Hepatocyte (in vitro differentiated cells): Measurements from ENCODE around the gene TBC1D1. TPM values are rescaled to one million over a fixed set of nuclear protein-coding genes. Genes with fewer than 3 reads are reported as not detected.

ENCODE experiments used
- DNase-seq: peaks from one replicate; pipeline ENCODE4 v3.0.0-alpha.2; 2016; ENCODE audit warnings: low spot score
- H2AFZ ChIP-seq: fragments of 200-600 bp; sonication (generic); 2 replicates; pipeline ENCODE4 v1.6.0; 2016; ENCODE audit warnings: antibody characterized with exemption, mild to moderate bottlenecking
- H3K27ac ChIP-seq: fragments of 200-600 bp; sonication (generic); 2 replicates; pipeline ENCODE4 v1.5.1; 2016; ENCODE audit warnings: mild to moderate bottlenecking
- H3K27me3 ChIP-seq: fragments of 200-600 bp; sonication (generic); 2 replicates; pipeline ENCODE4 v1.6.1; 2016
- H3K36me3 ChIP-seq: fragments of 200-600 bp; sonication (generic); replicated peaks from 2 replicates; pipeline ENCODE4 v1.5.1; 2016; ENCODE audit warnings: low read depth; ENCODE audit not compliant: insufficient read depth
- H3K4me1 ChIP-seq: fragments of 200-600 bp; sonication (generic); 2 replicates; pipeline ENCODE4 v1.5.1; 2016; ENCODE audit warnings: mild to moderate bottlenecking, moderate library complexity; ENCODE audit not compliant: insufficient read depth
- H3K4me2 ChIP-seq: fragments of 200-600 bp; sonication (generic); 2 replicates; pipeline ENCODE4 v1.6.0; 2016
- H3K4me3 ChIP-seq: fragments of 200-600 bp; sonication (generic); 2 replicates; pipeline ENCODE4 v1.5.1; 2016; ENCODE audit warnings: mild to moderate bottlenecking
- H3K79me2 ChIP-seq: fragments of 200-600 bp; sonication (generic); 2 replicates; pipeline ENCODE4 v1.6.0; 2017; ENCODE audit warnings: mild to moderate bottlenecking
- H3K9me2 ChIP-seq: fragments of 200-600 bp; sonication (generic); replicated peaks from 2 replicates; pipeline ENCODE4 v1.6.0; 2017; ENCODE audit warnings: mild to moderate bottlenecking; ENCODE audit not compliant: insufficient read depth
- H3K9me3 ChIP-seq: fragments of 200-600 bp; sonication (generic); 2 replicates; pipeline ENCODE4 v1.5.1; 2016; ENCODE audit warnings: low read depth, mild to moderate bottlenecking
- H4K20me1 ChIP-seq: fragments of 200-600 bp; sonication (generic); 2 replicates; pipeline ENCODE4 v1.6.0; 2016; ENCODE audit warnings: mild to moderate bottlenecking; ENCODE audit not compliant: insufficient read depth, poor library complexity, severe bottlenecking
- EZH2 ChIP-seq: fragments of 200-600 bp; sonication (generic); IDR thresholded peaks from 2 replicates; pipeline ENCODE4 v1.6.1; 2016; ENCODE audit warnings: antibody characterized with exemption, mild to moderate bottlenecking, borderline replicate concordance
- EZH2phosphoT487 ChIP-seq: fragments of 200-600 bp; sonication (generic); IDR thresholded peaks from one replicate; pipeline ENCODE4 v1.6.1; 2018; ENCODE audit warnings: antibody characterized with exemption, mild to moderate bottlenecking, low read depth, moderate library complexity; ENCODE audit not compliant: unreplicated experiment, severe bottlenecking
- WGBS: methylation state at CpG from one replicate; pipeline ENCODE4 v1.1.6; 2016; ENCODE audit warnings: low lambda C conversion rate; ENCODE audit errors: missing lambda C conversion rate; 5-methylcytosine and 5-hydroxymethylcytosine counted together
- polyA plus RNA-seq: library from polyadenylated mRNA; unstranded; fragments of >200 nt; fragmentation: Nextera tagmentation; extraction: Ambion mirVana; gene quantifications from 2 replicates; pipeline ENCODE4 v1.2.1, GENCODE V29; 2016
- total RNA-seq: library from RNA; depleted of rRNA; stranded (reverse); fragments of >200 nt; gene quantifications from 2 replicates; pipeline ENCODE4 v1.2.3, GENCODE V29; 2014
- TF ChIP-seq, protein P1 (sequence below): fragments of 200-600 bp; sonication (generic); IDR thresholded peaks from 2 replicates; pipeline ENCODE4 v1.5.1; 2016; ENCODE audit warnings: antibody characterized with exemption, mild to moderate bottlenecking; ENCODE audit not compliant: poor library complexity

The TBC1D1 gene
- total and polyA plus RNA-seq, 2 experiments from 2014 or later: 45.6 to 117 TPM

DNA sequence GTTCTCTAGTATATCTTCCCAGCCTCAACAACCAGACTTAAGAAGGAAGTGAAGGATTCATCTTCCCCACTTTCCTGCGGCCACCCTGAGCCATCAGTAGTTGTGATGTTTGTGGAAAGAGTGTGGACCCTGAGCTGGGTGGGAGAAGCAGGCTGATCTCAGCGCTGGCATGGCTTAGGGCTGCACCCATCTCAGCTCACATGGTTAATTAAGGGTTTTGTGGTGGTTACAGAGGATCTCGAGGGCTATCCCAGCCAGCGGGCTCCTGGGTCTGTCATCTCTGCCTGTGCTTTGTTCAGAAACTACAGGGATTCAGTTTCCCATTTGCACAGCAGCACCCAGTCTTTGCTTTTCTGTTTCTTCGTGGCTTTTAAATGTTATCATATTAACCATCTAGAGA lies 232.7 kb downstream of the TBC1D1 start:
- H3K79me2 ChIP-seq: no peaks in the 10 kb centered on the region
- TF ChIP-seq, protein P1, sequence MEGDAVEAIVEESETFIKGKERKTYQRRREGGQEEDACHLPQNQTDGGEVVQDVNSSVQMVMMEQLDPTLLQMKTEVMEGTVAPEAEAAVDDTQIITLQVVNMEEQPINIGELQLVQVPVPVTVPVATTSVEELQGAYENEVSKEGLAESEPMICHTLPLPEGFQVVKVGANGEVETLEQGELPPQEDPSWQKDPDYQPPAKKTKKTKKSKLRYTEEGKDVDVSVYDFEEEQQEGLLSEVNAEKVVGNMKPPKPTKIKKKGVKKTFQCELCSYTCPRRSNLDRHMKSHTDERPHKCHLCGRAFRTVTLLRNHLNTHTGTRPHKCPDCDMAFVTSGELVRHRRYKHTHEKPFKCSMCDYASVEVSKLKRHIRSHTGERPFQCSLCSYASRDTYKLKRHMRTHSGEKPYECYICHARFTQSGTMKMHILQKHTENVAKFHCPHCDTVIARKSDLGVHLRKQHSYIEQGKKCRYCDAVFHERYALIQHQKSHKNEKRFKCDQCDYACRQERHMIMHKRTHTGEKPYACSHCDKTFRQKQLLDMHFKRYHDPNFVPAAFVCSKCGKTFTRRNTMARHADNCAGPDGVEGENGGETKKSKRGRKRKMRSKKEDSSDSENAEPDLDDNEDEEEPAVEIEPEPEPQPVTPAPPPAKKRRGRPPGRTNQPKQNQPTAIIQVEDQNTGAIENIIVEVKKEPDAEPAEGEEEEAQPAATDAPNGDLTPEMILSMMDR: no peak
- no peak for TF ChIP-seq EZH2phosphoT487
- TF ChIP-seq EZH2: no peak
- no peaks in the 10 kb centered on the region for H3K9me2 ChIP-seq
- no peaks in the 10 kb centered on the region for H3K9me3 ChIP-seq
- no peak overlapping the region for H2AFZ ChIP-seq
- no peaks in the 10 kb centered on the region for H4K20me1 ChIP-seq
- H3K4me1 ChIP-seq: peaks cover 33% of the 10 kb centered on the region
- H3K36me3 ChIP-seq: no peaks in the 10 kb centered on the region
- no peak overlapping the region for H3K4me2 ChIP-seq
- 63% methylated on average over 5 of the region's 5 CpGs for WGBS
- H3K27me3 ChIP-seq: no peaks in the 10 kb centered on the region
- H3K4me3 ChIP-seq: no peak overlapping the region
- no peak overlapping the region for H3K27ac ChIP-seq
- DNase-seq: no peak

DNA sequence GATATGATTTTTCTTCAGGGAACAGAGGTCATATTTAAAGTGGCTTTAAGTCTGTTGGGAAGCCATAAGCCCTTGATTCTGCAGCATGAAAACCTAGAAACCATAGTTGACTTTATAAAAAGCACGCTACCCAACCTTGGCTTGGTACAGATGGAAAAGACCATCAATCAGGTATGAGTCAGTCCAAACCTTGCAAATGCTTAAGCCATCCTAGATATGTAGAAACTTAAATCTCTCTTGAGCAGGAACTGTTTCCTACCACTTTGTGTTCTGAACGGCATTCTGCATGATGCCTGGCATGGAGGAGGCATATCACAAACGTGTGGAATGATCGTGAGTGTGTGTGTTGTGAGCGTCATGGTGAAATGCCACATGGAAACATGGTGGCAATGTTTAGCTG lies 234.1 kb downstream of the TBC1D1 start:
- Histone ChIP-seq H3K4me3 (no peak overlapping the region), H3K9me3 (no peaks in the 10 kb centered on the region), H3K27ac (peak overlapping the region; percentile 70), H3K4me1 (peaks cover 22% of the 10 kb centered on the region), H3K79me2 (no peaks in the 10 kb centered on the region), H4K20me1 (no peaks in the 10 kb centered on the region), H3K36me3 (no peaks in the 10 kb centered on the region), H2AFZ (no peak overlapping the region), H3K27me3 (no peaks in the 10 kb centered on the region), H3K4me2 (no peak overlapping the region), H3K9me2 (no peaks in the 10 kb centered on the region)
- DNase-seq: no peak
- 75% methylated on average over 5 of the region's 5 CpGs for WGBS
- TF ChIP-seq EZH2: no peak
- TF ChIP-seq, protein P1: no peak

DNA sequence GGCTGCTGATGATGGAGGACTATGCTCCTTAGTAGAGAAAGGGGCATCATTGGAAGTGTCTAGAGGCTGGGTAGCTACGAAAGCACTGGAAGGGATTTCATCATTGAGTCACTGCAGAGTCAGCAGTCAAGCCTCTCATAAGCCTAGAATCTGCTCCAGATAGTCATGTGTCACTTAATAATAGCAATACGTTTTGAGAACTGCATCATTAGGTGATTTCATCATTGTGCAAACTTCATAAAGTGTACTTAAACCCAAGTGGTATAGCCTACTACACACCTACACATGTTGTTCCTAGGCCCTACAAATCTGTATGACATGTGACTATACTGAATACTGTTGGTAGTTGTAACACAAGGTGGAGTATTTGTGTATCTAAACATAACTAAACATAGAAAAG lies 234.9 kb downstream of the TBC1D1 start:
- TF ChIP-seq EZH2phosphoT487 (no peak), EZH2 (no peak)

DNA sequence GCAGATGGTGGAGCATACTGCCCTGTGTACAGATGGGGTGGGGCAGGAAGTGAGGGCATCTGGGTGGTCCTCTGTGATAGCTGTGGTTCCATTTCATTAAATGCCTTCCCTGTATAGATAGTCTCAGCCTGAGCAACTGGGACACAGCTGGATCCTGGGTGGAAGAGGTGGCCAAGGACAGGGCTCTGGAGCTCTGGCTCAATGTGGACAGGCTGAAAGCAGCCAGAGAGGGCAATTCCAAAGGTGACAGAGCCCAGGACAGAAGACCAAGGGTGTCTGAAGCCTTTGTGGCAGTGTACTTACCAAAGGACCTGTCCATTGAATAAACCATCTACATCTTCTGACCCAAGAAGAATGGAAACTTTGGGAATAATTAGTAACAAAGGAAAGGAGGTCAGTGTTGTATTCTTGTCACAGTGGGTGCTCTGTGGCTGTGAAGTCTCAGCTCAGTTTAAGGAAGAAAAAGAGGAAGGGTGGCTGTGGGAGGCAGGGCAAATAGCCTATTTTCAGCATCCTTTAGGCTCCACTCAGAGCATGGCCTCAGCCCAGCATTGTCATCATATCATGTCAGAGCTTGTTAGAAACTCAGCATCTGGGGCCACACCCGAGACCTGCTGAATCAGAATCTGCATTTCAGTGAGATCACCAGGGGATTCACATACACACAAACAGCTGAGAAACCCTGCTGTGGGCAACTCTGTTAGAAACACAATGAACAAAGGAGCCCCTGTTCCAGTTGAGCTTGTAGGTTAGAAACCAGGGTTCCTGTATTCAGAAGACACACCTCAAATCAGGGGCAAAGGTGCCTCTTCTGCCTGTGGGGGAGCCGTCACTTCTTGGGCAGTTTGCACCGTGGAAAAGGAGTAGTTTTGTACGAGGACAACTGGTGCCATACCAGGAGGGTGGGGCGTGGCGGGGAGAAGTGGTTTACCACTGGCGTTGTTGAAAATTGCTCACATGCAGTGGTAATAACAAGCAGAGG lies 237.9 kb downstream of the TBC1D1 start:
- no peaks in the 10 kb centered on the region for H3K36me3 ChIP-seq
- H3K4me1 ChIP-seq: peaks cover 34% of the 10 kb centered on the region
- H3K4me3 ChIP-seq: no peak overlapping the region
- H3K79me2 ChIP-seq: no peaks in the 10 kb centered on the region
- TF ChIP-seq EZH2phosphoT487: no peak
- TF ChIP-seq EZH2: no peak
- TF ChIP-seq, protein P1: no peak
- DNase-seq: no peak
- H3K9me3 ChIP-seq: no peaks in the 10 kb centered on the region
- H3K9me2 ChIP-seq: no peaks in the 10 kb centered on the region
- no peaks in the 10 kb centered on the region for H4K20me1 ChIP-seq
- no peak overlapping the region for H2AFZ ChIP-seq
- WGBS: 66% methylated on average over 7 of the region's 7 CpGs
- H3K27me3 ChIP-seq: no peaks in the 10 kb centered on the region
- H3K4me2 ChIP-seq: no peak overlapping the region
- peak overlapping the region; percentile 93 for H3K27ac ChIP-seq

More for the DNA sequence above, 234.9 kb downstream of the TBC1D1 start:
- H3K4me3 ChIP-seq: no peak overlapping the region
- H2AFZ ChIP-seq: no peak overlapping the region
- no peak for DNase-seq
- no peaks in the 10 kb centered on the region for H3K79me2 ChIP-seq
- no peaks in the 10 kb centered on the region for H3K36me3 ChIP-seq
- WGBS: 70% methylated on average over 2 of the region's 2 CpGs
- no peaks in the 10 kb centered on the region for H4K20me1 ChIP-seq
- no peaks in the 10 kb centered on the region for H3K9me2 ChIP-seq
- H3K4me2 ChIP-seq: no peak overlapping the region
- no peaks in the 10 kb centered on the region for H3K9me3 ChIP-seq
- H3K27ac ChIP-seq: peak overlapping the region; percentile 70
- no peaks in the 10 kb centered on the region for H3K27me3 ChIP-seq
- peaks cover 19% of the 10 kb centered on the region for H3K4me1 ChIP-seq
